Trophoblast cell (in vitro differentiated cells and primary cell): Measurements from ENCODE around the gene DSCAM.

ENCODE experiments used
- DNase-seq, 2 donors: peaks; one replicate each; pipeline ENCODE4 v3.0.0-alpha.2; 2016
- H2AFZ ChIP-seq: 2 replicates; pipeline ENCODE4 v1.6.1; 2013; ENCODE audit warnings: low read length, moderate library complexity, mild to moderate bottlenecking; ENCODE audit not compliant: insufficient read depth, poor library complexity
- H2AK5ac ChIP-seq: 2 replicates; pipeline ENCODE4 v1.6.1; 2013; ENCODE audit warnings: mild to moderate bottlenecking, low read length
- H2BK120ac ChIP-seq: 2 replicates; pipeline ENCODE4 v1.6.1; 2013; ENCODE audit warnings: low read length, mild to moderate bottlenecking, moderate library complexity; ENCODE audit not compliant: insufficient read depth, poor library complexity
- H2BK12ac ChIP-seq: 2 replicates; pipeline ENCODE4 v1.6.1; 2013; ENCODE audit warnings: mild to moderate bottlenecking, low read length, moderate library complexity
- H2BK5ac ChIP-seq: 2 replicates; pipeline ENCODE4 v1.6.1; 2013; ENCODE audit warnings: low read length, low read depth, moderate library complexity, mild to moderate bottlenecking; ENCODE audit not compliant: poor library complexity
- H3K14ac ChIP-seq: 2 replicates; pipeline ENCODE4 v1.6.1; 2013; ENCODE audit warnings: mild to moderate bottlenecking, low read length
- H3K18ac ChIP-seq: 2 replicates; pipeline ENCODE4 v1.6.1; 2013; ENCODE audit warnings: mild to moderate bottlenecking, low read length
- H3K23ac ChIP-seq: 2 replicates; pipeline ENCODE4 v1.6.1; 2013; ENCODE audit warnings: low read length
- H3K27ac ChIP-seq: 2 replicates; pipeline ENCODE4 v1.5.1; 2013; ENCODE audit warnings: low read depth, mild to moderate bottlenecking, inconsistent platforms, low read length, moderate library complexity
- H3K27me3 ChIP-seq: 2 replicates; pipeline ENCODE4 v1.6.1; 2013; ENCODE audit warnings: inconsistent platforms, mild to moderate bottlenecking, low read length, moderate library complexity; ENCODE audit not compliant: insufficient read depth
- H3K36me3 ChIP-seq, 2 experiments: 1 replicate in 1 of 2; 2 replicates in 1 of 2; pipeline ENCODE4 v1.6.1; 2013; ENCODE audit warnings: low read length in 2 of 2, mild to moderate bottlenecking in 2 of 2, moderate library complexity in 1 of 2; ENCODE audit not compliant: insufficient read depth in 2 of 2, control insufficient read depth in 1 of 2
- H3K4ac ChIP-seq: 2 replicates; pipeline ENCODE4 v1.6.1; 2013; ENCODE audit warnings: low read depth, mild to moderate bottlenecking, low read length, moderate library complexity
- H3K4me1 ChIP-seq, 2 experiments: 1 replicate in 1 of 2; 2 replicates in 1 of 2; pipeline ENCODE4 v1.6.1; 2013; ENCODE audit warnings: low read length in 2 of 2, mild to moderate bottlenecking in 2 of 2, moderate library complexity in 1 of 2; ENCODE audit not compliant: insufficient read depth in 2 of 2, control insufficient read depth in 1 of 2
- H3K4me2 ChIP-seq: 2 replicates; pipeline ENCODE4 v1.6.1; 2013; ENCODE audit warnings: inconsistent platforms, mild to moderate bottlenecking, low read length, moderate library complexity
- H3K4me3 ChIP-seq: 2 replicates; pipeline ENCODE4 v1.5.1; 2013; ENCODE audit warnings: mild to moderate bottlenecking, low read depth, low read length, inconsistent platforms
- H3K79me1 ChIP-seq: one replicate; pipeline ENCODE4 v1.6.1; 2013; ENCODE audit warnings: low read length
- H3K79me2 ChIP-seq: 2 replicates; pipeline ENCODE4 v1.6.1; 2013; ENCODE audit warnings: low read length, mild to moderate bottlenecking; ENCODE audit not compliant: control insufficient read depth, insufficient read depth, poor library complexity
- H3K9ac ChIP-seq: 2 replicates; pipeline ENCODE4 v1.6.1; 2013; ENCODE audit warnings: mild to moderate bottlenecking, low read length
- H3K9me3 ChIP-seq: 2 replicates; pipeline ENCODE4 v1.6.1; 2013; ENCODE audit warnings: low read depth, mild to moderate bottlenecking, control low read depth, inconsistent platforms, low read length; ENCODE audit not compliant: insufficient read depth
- H4K12ac ChIP-seq: 2 replicates; pipeline ENCODE4 v1.6.1; 2013; ENCODE audit warnings: low read depth, mild to moderate bottlenecking, low read length, moderate library complexity
- H4K8ac ChIP-seq: 2 replicates; pipeline ENCODE4 v1.6.1; 2013; ENCODE audit warnings: low read depth, mild to moderate bottlenecking, low read length, moderate library complexity
- H4K91ac ChIP-seq: one replicate; pipeline ENCODE4 v1.6.1; 2013; ENCODE audit warnings: low read depth, mild to moderate bottlenecking, low read length, moderate library complexity
- WGBS: extraction: QIAGEN DNeasy Blood & Tissue Kit; methylation state at CpG from one replicate; pipeline ENCODE4 v1.1.7; 2013; ENCODE audit warnings: missing lambda C conversion rate; ENCODE audit not compliant: insufficient read length, insufficient coverage; ENCODE audit errors: extremely low coverage; 5-methylcytosine and 5-hydroxymethylcytosine counted together

Gene DSCAM

DNA sequence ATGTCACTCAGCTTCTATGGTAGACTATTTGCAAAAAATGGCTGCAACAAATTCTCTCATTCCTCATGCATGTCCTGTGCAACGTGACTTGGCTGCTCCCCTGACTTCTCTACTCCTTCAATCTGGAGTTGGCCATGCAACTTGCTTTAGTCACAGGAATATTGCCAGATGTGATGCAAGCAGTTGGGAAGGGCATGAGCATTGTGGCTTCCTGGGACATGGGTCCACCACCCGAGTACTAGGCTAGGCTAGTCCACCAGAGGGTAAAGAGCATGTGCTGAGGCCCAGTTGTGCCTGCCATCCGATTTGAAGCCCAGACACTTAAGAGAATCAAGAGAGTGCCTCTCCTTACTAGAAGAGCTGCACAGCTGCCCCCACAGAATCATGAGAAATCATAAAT, 89.6 kb downstream of the DSCAM start:
- H3K23ac ChIP-seq = no peak overlapping the region
- H3K79me1 ChIP-seq = no peaks in the 10 kb centered on the region
- no peak overlapping the region for H3K4me2 ChIP-seq
- H3K36me3 ChIP-seq = no peaks in the 10 kb centered on the region
- H3K9me3 ChIP-seq = no peaks in the 10 kb centered on the region
- no peak overlapping the region for H4K91ac ChIP-seq
- no peak overlapping the region for H3K9ac ChIP-seq
- no CpG with 5 or more reads among the region's 3 CpGs for WGBS
- H2BK12ac ChIP-seq = no peak overlapping the region
- H3K4ac ChIP-seq = no peak overlapping the region
- no peak overlapping the region for H4K12ac ChIP-seq
- DNase-seq = no peak
- no peak overlapping the region for H2AFZ ChIP-seq
- no peak overlapping the region for H3K18ac ChIP-seq
- H3K27me3 ChIP-seq = no peaks in the 10 kb centered on the region
- no peak overlapping the region for H3K4me3 ChIP-seq
- no peak overlapping the region for H2BK120ac ChIP-seq
- no peak overlapping the region for H3K27ac ChIP-seq
- H3K4me1 ChIP-seq = no peaks in the 10 kb centered on the region
- no peak overlapping the region for H3K14ac ChIP-seq
- no peak overlapping the region for H2AK5ac ChIP-seq
- H2BK5ac ChIP-seq = no peak overlapping the region
- no peaks in the 10 kb centered on the region for H3K79me2 ChIP-seq
- no peak overlapping the region for H4K8ac ChIP-seq

DNA sequence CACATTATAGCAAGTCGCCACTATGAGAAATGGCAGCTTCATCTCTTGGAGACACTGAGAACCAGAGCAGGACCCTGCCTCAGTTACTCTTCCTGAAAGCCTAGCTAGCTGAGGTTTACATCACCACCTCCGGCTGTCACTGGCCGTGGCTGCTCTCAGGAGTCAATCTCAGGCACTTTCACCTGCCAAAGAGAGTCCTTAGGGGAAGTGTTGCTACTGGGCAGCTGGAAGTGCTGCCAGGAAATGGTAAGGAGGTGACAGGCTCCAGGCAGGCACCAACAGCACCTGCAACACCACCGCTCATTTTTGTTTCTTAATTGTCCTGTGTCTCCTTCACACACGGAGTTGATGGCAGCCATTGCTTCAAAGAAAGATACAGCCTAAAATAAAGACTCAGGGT, 92.5 kb downstream of the DSCAM start:
- Histone ChIP-seq H3K79me2 (no peaks in the 10 kb centered on the region), H3K27ac (no peak overlapping the region), H3K14ac (no peak overlapping the region), H3K27me3 (no peaks in the 10 kb centered on the region), H3K9ac (no peak overlapping the region), H3K79me1 (no peaks in the 10 kb centered on the region), H3K4me2 (no peak overlapping the region), H3K4me1 (no peaks in the 10 kb centered on the region), H3K4me3 (no peak overlapping the region), H2BK5ac (no peak overlapping the region), H3K9me3 (no peaks in the 10 kb centered on the region), H2BK12ac (no peak overlapping the region), H4K12ac (no peak overlapping the region), H3K36me3 (no peaks in the 10 kb centered on the region), H2AK5ac (no peak overlapping the region), H4K91ac (no peak overlapping the region), H3K23ac (no peak overlapping the region), H2BK120ac (no peak overlapping the region), H2AFZ (no peak overlapping the region), H4K8ac (no peak overlapping the region), H3K18ac (no peak overlapping the region), H3K4ac (no peak overlapping the region)
- no CpG with 5 or more reads among the region's 5 CpGs for WGBS
- no peak for DNase-seq

DNA sequence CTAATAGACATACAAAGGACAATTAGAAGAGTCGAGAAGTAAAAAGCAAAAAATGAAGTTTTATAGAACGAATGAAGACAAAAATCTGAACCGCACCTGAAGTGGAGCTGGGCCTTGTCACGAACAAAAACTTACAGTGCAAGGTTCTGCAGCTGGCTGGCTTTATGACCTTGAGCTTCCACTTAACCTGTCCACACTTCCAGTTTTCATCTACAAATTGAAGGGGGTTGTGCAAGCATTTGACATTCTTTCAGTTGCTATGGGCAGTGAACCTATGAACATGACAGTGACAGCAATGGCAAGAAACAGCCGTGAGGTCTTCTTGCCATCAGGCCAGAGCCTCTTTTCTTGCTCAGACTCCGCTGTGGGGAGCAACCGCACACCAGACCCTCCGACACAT, 93.2 kb downstream of the DSCAM start:
- Histone ChIP-seq H2BK5ac (no peak overlapping the region), H3K4ac (no peak overlapping the region), H3K14ac (no peak overlapping the region), H2BK120ac (no peak overlapping the region), H3K27ac (no peak overlapping the region), H3K79me1 (no peaks in the 10 kb centered on the region), H3K27me3 (no peaks in the 10 kb centered on the region), H2BK12ac (no peak overlapping the region), H4K91ac (no peak overlapping the region), H2AK5ac (no peak overlapping the region), H4K8ac (no peak overlapping the region), H3K79me2 (no peaks in the 10 kb centered on the region), H3K18ac (no peak overlapping the region), H3K9ac (no peak overlapping the region), H3K9me3 (no peaks in the 10 kb centered on the region), H4K12ac (no peak overlapping the region), H3K36me3 (no peaks in the 10 kb centered on the region), H3K23ac (no peak overlapping the region), H3K4me1 (no peaks in the 10 kb centered on the region), H2AFZ (no peak overlapping the region), H3K4me3 (no peak overlapping the region), H3K4me2 (no peak overlapping the region)
- no peak for DNase-seq
- no CpG with 5 or more reads among the region's 8 CpGs for WGBS

DNA sequence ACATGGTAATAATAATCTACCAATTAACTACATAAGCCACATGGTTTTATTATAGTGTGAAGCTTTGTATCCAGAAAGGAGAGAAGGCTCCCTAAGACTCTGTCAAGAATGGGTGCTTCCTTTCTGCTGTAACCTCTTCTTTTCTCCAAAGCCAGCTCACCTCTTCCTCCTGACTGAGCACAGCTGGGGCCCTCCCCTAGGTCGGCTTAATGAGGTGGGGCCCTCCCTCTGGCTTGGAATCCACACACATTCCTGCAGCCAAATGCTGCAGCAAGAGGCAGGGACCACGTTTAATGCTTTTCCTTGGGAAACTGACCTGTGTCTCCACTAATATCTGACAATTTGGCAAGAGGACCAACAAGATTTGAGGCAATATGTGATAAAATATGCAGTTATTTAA, 94.8 kb downstream of the DSCAM start:
- no peak overlapping the region for H4K91ac ChIP-seq
- no peak overlapping the region for H3K4ac ChIP-seq
- no peak overlapping the region for H2AFZ ChIP-seq
- H3K27ac ChIP-seq = no peak overlapping the region
- no peak overlapping the region for H3K9ac ChIP-seq
- H4K12ac ChIP-seq = no peak overlapping the region
- no peaks in the 10 kb centered on the region for H3K4me1 ChIP-seq
- no peak overlapping the region for H2BK5ac ChIP-seq
- no peaks in the 10 kb centered on the region for H3K79me1 ChIP-seq
- no peaks in the 10 kb centered on the region for H3K9me3 ChIP-seq
- H3K4me2 ChIP-seq = no peak overlapping the region
- H2AK5ac ChIP-seq = no peak overlapping the region
- no peak overlapping the region for H2BK120ac ChIP-seq
- no peak overlapping the region for H3K4me3 ChIP-seq
- H3K27me3 ChIP-seq = no peaks in the 10 kb centered on the region
- no peak overlapping the region for H3K14ac ChIP-seq
- no peaks in the 10 kb centered on the region for H3K79me2 ChIP-seq
- no peak overlapping the region for H3K18ac ChIP-seq
- no peak for DNase-seq
- no peak overlapping the region for H2BK12ac ChIP-seq
- H3K23ac ChIP-seq = no peak overlapping the region
- no CpG with 5 or more reads among the region's 2 CpGs for WGBS
- no peak overlapping the region for H4K8ac ChIP-seq
- no peaks in the 10 kb centered on the region for H3K36me3 ChIP-seq
